Measurements from ENCODE around the gene PPP6R2.

The PPP6R2 gene

DNA sequence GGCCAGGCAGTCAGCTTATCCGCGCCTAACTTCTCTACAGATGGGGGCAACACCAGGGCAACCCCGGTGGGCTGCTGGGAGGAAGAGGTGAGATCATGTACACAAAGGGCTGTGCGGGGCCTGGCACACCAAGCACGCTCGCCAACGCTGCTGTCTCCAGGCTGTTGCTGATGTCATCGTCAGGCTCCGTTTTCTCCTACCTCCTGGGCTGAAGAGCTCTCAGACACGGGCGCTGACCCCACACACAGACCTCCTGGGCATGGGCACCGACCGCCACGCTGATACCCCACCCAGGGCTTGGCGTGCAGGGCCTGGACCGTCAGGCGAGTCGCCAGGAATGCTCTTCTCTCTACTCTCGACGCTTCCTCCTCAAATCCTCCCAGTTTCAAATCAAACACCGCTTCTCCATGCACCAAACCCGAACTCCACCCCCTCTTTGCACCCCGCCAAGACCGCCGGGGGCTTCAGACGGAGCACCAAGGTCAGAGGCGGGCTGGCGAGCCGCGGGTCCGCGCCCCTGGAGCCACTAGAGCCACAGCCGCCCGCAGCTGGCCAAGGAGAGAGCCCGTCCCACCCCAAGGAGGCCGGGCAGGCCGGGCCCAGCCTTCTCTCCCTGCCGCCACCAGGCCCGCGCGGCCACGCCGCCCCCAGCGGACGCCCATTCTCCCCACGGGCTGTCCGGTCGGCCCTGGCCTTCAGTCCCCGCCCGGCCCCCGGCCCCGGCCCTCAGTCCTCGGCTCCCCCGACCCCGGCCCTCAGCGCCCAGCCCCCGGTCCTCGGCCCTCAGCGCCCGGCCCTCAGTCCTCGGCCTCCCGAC is 130.9 kb downstream of the PPP6R2 start:
- DNase-seq: no peak

GRCh38 chr22:50474710-50475651 is 131.9 kb downstream of the PPP6R2 start, which contains the start of gene SBF1:
TSS of gene SBF1 (minus strand) at chr22:50475035. CDS start at chr22:50474840, 195 bp downstream.
- peak; percentile 89 for DNase-seq

GRCh38 chr22:50475652-50476002 is 132.5 kb downstream of the PPP6R2 start:
- DNase-seq: no peak

GRCh38 chr22:50476868-50477267 is 133.7 kb downstream of the PPP6R2 start:
- no peak for DNase-seq

DNA sequence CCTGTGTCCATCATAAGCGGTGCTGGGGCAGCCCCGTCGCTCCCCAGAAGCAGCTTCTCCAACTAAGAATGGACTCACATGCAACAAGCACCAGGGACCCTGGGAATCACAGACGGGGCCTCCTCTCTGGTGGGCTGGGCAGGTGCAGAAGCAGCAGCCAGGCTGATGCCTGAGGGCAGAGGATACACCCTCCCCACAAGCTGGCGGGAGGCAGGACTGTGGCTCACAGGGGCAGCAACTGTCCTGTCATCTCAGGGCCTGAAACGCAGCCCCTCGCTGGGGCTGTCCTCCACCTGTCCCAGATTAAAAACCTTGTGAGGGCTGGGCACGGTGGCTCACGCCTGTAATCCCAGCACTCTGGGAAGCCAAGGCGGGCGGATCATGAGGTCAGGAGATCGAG is 134.8 kb downstream of the PPP6R2 start:
- no peak for DNase-seq

- no peak for DNase-seq
Measured at GRCh38 chr22:50479721-50480120, 136.6 kb downstream of the PPP6R2 start.

DNA sequence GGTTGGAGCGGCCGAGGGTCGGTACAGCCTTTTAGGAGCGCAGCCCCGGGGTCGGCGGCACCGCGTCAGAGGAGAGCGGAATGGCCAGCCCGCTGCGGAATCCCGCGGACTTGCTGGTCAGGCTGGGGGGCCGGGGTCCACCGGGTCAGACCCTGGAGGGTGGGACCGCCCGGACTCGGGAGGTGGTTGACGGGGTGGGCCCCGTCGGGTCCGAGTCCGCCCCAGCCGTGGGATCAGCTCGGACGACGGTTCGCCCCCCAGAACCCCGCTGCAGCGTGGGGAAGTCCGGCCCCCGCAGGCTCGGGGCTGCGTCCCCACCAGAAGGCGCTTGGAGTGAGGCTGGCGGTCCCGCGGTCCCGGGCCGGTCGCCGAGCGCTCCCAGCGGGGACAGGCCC is 137.9 kb downstream of the PPP6R2 start:
- DNase-seq: no peak

DNA sequence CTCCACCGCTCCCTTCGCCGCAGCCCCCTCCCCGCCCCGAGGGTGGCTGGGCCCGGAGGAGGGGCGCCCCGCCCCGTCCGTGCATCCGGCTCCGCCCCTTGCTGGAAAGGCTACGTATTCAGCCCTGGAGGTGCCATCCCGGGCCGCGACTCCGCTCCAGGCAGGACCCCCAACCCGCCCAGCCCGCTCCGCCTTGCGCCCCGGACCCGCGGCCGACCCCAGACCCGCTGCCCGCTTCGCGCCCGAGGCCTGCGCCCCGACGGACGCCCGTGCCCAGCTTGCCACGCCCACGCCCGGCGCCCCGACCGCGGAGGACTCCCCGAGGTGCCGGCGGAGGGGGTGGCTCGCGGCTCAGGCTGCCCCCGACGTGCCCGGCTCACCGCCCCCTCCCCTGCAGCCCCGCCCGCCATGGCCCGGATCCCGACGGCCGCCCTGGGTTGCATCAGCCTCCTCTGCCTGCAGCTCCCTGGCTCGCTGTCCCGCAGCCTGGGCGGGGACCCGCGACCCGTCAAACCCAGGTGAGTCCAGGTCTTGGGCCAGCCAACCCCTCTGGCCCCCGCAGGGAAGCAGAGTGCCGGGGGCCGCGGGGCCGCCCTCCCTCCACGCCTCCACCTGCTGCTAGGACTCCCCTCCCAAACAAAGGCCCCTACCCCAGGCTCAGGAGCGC is 138.4 kb downstream of the PPP6R2 start, which contains the start of gene ADM2:
Gene ADM2 (plus strand): TSS at position 104 of the 667 bp plus-strand sequence. CDS start 305 bp downstream, at position 409.
- peak; percentile 73 for DNase-seq

DNA sequence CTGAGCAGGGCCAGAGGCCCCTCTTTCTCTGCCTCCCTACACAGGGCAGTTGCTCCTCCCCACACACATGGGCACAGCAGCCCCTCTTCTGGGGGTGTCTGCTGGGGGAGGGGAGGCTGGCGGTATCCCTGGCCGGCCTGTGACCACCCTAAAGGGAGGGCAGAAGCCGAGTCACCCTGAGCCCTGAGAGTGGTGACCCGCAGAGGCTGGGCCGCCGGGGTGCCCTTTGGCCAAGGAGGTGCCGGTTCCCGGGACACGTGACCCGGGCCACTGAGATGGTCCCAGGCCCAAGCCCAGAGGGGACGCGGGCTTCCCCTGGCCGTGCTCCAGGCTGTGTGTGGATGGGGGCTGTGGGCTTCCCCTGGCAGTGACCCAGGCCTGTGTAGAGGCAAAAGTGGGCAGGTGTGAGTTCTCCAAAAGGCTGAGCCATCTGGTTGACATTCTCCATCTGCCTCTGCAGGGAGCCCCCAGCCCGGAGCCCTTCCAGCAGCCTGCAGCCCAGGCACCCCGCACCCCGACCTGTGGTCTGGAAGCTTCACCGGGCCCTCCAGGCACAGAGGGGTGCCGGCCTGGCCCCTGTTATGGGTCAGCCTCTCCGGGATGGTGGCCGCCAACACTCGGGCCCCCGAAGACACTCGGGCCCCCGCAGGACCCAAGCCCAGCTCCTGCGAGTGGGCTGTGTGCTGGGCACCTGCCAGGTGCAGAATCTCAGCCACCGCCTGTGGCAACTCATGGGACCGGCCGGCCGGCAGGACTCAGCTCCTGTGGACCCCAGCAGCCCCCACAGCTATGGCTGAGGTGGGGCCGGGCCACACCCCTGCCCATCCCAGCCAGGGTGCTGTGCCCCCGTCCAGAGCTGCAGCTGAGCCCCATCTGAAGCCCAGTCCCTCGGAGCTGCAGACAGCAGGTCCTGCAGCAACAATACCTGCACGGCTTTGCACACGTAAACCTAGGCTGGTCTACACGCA is 139.3 kb downstream of the PPP6R2 start:
- no peak for DNase-seq

GRCh38 chr22:50483106-50483505 is 140.0 kb downstream of the PPP6R2 start:
- no peak for DNase-seq

DNA sequence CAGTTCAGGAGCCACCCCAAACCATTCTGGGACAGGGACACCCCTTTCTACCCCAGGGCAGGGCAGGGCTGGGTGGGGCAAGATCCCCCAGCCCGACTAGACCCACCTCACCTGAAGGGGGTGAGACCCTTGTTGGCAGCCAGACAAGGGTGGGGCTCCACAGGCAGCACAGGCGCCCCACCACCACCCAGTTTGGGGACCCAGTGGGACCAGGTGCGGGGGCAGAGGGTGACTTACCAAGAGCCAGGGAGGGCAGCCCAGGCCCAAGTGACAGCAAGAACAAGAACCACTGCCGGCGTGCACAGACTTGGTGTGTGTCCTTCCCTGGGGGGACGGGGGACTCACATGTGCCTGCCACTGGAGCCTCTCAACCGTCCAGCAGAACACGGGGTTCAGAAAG is 140.4 kb downstream of the PPP6R2 start:
- DNase-seq: no peak

- no peak for DNase-seq
Measured at GRCh38 chr22:50483977-50484853, 141.1 kb downstream of the PPP6R2 start.

DNA sequence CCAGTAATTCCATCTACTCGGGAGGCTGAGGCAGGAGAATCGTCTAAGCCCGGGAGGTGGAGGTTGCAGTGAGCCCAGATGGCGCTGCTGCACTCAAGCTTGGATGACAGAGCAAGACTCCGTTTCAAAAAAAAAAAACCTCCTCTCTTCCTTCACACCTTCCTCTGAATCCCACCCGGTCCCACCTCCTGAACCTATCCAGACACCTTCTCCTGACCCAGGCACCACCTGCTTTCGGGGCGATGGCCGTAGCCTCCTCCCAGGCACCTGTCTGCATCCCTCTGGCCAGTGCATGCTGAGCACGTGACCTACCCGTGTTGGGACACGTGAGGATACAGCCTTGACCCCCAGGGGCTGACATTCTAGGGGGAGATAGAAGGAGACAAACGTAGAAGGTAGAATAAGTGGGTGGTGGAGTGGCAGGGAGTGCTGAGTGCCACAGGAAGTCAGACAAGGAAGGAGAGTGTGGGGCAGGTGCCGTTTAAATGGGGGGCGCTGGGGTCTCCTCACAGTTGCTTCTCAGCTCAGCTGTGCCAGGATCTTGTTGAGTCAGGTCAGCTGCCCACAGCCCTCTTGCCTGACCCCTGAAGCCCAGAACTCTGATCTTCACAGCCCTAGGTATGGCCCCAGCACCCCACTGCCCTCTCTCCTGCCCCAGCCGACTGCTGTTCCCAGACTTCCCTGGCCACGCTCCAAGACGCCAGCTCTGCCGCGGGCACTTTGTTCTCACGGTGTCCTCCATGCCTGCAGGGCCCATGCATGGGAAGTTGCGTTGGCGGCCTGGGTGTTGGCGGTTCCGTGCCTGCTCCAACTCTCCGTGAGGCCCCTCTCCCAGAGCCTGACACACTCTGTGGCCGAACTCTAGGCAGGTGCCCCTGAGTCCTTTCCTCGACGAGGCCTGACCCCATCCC is 142.3 kb downstream of the PPP6R2 start:
- no peak for DNase-seq

- DNase-seq: no peak
Measured at GRCh38 chr22:50486561-50487289, 143.6 kb downstream of the PPP6R2 start, which contains the start of gene MIOX. TSS of gene MIOX (plus strand) at chr22:50486859. CDS start at chr22:50486898, 39 bp downstream.

DNA sequence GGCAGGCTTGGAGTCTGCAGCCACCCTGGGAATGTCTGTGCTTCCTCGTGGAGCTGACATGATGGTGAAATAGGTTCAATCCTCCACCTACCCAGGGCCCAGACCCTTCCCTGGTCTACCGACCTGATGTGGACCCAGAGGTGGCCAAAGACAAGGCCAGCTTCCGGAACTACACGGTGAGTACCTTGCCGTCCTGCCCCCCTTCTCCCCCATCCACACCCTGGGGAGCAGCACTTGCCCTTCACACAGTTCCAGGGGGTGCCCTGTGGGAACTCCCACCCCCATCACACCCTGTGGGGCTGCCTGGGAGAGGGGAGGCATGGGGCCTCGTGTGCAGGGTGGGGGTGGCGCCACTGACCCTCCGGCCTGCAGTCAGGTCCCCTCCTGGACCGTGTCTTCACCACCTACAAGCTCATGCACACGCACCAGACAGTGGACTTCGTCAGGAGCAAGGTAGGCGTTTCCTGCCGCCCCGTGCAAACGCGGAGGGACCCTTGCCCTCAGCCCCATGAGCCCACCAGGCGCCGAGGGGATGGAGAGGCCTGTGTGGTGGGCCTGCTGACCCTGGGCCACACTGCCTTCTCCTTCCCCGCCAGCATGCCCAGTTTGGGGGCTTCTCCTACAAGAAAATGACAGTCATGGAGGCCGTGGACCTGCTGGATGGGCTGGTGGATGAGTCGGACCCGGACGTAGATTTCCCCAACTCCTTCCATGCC is 144.3 kb downstream of the PPP6R2 start:
- DNase-seq: no peak

DNA sequence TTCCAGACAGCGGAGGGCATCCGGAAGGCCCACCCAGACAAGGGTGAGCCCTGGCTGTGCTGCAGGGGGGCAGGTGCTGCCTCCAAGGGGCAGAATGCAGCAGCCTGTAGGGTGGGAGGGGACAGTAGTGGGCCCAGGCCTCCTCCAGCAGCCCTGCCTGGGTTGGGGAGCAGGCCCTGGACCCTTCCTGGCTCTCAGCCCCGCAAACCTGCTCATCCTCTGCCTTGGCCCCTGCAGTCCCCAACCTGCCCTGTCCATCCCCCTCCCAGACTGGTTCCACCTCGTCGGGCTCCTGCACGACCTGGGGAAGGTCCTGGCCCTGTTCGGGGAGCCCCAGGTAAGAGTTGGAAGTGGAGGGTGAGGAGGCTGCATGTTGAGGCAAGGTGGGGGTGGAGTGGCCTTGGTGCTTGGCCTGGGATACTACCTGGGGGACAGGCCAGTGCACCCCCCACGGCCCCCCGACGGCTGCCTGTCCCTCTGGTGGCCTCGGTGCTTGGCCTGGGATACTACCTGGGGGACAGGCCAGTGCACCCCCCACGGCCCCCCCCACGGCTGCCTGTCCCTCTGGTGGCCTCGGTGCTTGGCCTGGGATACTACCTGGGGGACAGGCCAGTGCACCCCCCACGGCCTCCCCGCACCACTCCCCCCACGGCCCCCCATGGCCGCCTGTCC is 145.0 kb downstream of the PPP6R2 start:
- no peak for DNase-seq

DNA sequence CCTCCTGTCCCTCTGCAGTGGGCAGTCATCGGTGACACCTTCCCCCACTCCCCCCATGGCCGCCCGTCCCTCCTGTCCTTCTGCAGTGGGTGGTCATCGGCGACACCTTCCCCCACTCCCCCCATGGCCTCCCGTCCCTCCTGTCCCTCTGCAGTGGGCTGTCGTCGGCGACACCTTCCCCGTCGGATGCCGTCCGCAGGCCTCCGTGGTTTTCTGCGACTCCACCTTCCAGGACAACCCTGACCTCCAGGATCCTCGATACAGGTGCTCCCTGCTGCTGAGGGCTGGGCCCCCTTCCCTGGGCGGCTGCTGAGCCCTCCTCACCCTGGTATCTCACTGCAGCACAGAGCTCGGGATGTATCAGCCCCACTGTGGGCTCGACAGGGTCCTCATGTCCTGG is 145.8 kb downstream of the PPP6R2 start:
- no peak for DNase-seq

All from CD4-positive, alpha-beta T cell treated with Interleukin-21 for 1 hour (primary cell).